ENCODE measurements around the gene BLOC1S4.
A peak's percentile ranks its signal among the peaks of the same experiment; 100 is the strongest.
"Not testable (repeated sequence)": the region's sequence is repeated elsewhere in the genome, so short reads cannot be mapped to it uniquely, and the experiment has no call there.

The BLOC1S4 gene

DNA sequence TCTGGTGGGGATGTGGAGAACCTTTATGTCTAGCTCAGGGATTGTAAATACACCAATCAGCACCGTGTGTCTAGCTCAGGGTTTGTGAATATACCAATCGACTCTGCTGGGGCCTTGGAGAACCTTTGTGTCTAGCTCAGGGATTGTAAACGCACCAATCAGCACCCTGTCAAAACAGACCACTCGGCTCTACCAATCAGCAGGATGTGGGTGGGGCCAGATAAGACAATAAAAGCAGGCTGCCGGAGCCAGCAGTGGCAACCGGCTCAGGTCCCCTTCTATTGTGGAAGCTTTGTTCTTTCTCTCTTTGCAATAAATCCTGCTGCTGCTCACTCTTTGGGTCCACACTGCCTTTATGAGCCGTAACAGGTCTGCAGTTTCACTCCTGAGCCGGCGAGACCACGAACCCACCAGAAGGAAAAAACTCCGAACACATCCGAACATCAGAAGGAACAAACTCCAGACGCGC lies 42.7 kb upstream of the BLOC1S4 start:
- ChIA-PET CTCF (interaction anchor here (0.8 kb wide), 1 partner anchor 17 kb away, joined by 3 read pairs; no protein-coding TSS in a partner anchor), POLR2A (interaction anchor here (0.7 to 5.8 kb wide), 31 partner anchors 9 to 423 kb away, joined by 3 to 79 read pairs (median 5); partner anchors contain the start of genes BLOC1S4, GRPEL1, MAN2B2 and MRFAP1)
- peak; percentile 73 for TF ChIP-seq ELF4 (IDR thresholded peaks at IDR 0.05)
- 0 out of 2 replicates have a peak, but pooled peaks have one; percentile 15 for TF ChIP-seq LEF1 (IDR thresholded peaks at IDR 0.05; ENCODE audit: borderline replicate concordance)
- DNase-seq (ENCODE audit: extremely low spot score), result not testable (repeated sequence)

DNA sequence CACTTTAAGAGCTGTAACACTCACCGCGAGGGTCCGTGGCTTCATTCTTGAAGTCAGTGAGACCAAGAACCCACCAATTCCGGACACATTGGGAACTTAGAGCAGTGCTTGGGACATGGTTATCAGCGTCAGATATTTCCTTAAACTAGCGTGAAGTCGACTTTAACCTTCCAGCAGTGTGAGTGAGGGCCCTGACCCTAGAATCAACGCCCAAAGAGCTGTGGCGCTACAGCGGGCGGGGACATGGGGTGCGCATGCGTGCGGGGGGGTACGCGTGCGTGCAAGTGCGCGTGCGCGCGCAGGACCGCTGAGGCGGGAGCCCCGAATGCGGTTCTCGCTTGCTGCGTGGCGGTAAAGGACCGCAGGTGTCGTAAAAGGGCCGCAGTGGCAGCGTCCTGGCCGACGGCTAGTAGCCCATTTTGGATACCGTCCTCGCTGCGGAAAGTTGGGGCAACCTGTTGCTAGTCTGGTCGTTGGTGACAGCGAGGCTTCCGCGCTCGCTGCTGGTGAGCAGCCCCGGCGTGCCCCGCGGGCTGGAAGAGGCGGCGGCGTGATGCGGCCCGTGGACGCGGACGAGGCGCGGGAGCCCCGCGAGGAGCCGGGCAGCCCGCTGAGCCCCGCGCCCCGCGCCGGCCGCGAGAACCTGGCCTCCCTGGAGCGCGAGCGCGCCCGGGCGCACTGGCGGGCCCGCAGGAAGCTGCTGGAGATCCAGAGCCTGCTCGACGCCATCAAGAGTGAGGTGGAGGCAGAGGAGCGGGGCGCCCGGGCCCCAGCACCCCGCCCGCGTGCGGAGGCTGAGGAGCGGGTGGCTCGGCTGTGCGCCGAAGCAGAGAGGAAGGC lies 42.1 kb upstream of the BLOC1S4 start:
- POLR2A ChIA-PET, result interaction anchor here (0.6 to 5.8 kb wide), 45 partner anchors 10 to 424 kb away, joined by 3 to 79 read pairs (median 4); partner anchors contain the start of genes BLOC1S4, GRPEL1, MAN2B2 and MRFAP1
- DNase-seq (ENCODE audit: extremely low spot score), result peak; percentile 98
- TF ChIP-seq L3MBTL2 (conservative IDR thresholded peaks at IDR 0.05), result peak; percentile 92
- no peak for TF ChIP-seq TARDBP (IDR thresholded peaks at IDR 0.05)
- CTCF ChIA-PET, result interaction anchor here (0.8 to 1.0 kb wide), 3 partner anchors 15 to 28 kb away, joined by 3 to 4 read pairs (median 4); no protein-coding TSS in a partner anchor

DNA sequence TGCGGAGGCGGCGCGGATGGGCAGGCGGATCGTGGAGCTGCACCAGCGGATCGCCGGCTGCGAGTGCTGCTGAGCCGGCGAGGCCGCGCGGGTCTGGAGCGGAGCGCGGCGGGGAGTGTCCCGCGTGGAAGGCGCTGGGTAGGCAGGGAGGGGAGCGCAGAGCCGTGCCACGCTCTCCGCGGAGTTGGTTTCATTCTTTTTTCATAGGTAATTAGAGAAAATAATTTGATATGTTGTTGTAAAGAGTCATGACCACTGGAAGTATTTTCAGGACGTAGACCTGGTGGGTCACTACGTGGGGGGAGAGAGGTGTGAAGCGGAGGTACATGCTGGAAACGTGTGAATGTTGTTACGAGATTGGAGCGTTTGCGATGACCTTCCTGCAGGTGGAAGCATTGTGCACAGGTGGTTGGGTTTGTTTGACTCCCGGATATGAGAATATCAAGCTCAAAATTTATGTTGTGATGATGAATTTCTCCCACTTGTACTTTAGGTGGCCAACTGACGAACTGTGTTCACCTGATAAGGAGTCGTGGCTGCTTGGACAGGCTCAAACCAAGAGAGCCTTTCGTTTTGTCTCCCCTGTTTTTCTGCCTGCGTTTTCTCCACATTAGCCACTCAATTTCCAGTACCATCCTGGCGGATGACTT lies 41.3 kb upstream of the BLOC1S4 start:
- no peak for DNase-seq (ENCODE audit: extremely low spot score)
- ChIA-PET POLR2A (interaction anchor here (0.7 to 5.8 kb wide), 17 partner anchors 9 to 231 kb away, joined by 3 to 79 read pairs (median 5); partner anchors contain the start of genes BLOC1S4, MAN2B2, MRFAP1 and MRFAP1L1), CTCF (interaction anchor here (0.6 to 1.3 kb wide), 7 partner anchors 15 to 435 kb away, joined by 3 to 4 read pairs (median 3); no protein-coding TSS in a partner anchor)
- TF ChIP-seq FOXM1 (IDR thresholded peaks at IDR 0.05; ENCODE audit: borderline replicate concordance) (no peak), L3MBTL2 (conservative IDR thresholded peaks at IDR 0.05) (peak; percentile 78), ARNT (IDR thresholded peaks at IDR 0.05) (no peak), SP1 (IDR thresholded peaks at IDR 0.05) (no peak)

DNA sequence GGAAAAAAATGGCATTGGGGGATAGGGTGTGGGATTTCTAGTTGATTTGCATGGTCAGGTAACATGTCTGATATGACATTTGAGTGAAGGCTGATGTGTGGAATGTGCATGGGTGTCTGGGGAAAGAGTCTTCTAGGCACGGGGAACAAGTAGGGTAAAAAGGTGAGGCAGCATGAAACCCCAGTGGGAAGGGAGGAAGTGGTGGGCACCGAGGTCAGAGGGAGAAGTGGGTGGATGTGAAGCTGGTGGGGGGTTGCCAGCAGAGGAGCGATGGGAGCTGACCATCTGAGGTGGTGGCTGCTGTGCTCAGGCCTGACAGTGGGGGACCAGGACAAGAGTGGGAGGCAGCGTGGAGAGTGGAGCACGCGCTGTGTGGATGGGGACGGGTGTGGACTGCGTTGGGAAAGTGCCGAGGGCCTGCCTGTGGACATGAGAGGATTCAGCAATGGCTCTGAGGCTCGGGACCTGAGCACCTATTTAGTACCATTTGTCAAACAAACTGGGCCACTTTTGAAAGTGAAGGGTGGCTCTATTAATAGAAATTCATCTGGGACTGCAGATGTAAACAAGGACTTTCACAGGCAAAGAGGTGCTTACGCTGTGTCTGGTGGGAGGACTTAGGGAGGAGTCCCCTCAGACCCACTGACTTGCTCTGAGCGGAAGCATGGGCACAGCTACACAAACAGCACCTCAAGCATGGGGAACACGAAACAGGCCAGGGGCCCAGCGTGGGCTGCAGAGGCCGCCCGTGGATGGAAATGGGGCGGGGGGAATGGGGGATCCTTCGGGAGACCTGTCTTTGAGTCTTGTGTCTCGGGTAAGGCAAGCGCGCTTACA lies 39.0 kb upstream of the BLOC1S4 start:
- POLR2A ChIA-PET, result interaction anchor here (1.2 to 5.8 kb wide), 5 partner anchors 12 to 40 kb away, joined by 4 to 79 read pairs (median 17); partner anchors contain the start of genes BLOC1S4, MRFAP1 and MRFAP1L1
- no peak for TF ChIP-seq ARNT (IDR thresholded peaks at IDR 0.05)
- no peak for TF ChIP-seq FOXA1 (IDR thresholded peaks at IDR 0.05)
- TF ChIP-seq SP1 (IDR thresholded peaks at IDR 0.05), result no peak
- TF ChIP-seq TARDBP (IDR thresholded peaks at IDR 0.05), result no peak
- TF ChIP-seq LEF1 (IDR thresholded peaks at IDR 0.05; ENCODE audit: borderline replicate concordance), result no peak
- TF ChIP-seq ELF4 (IDR thresholded peaks at IDR 0.05), result no peak
- TF ChIP-seq CTBP1 (IDR thresholded peaks at IDR 0.05; ENCODE audit: borderline replicate concordance), result no peak
- TF ChIP-seq, protein P1, sequence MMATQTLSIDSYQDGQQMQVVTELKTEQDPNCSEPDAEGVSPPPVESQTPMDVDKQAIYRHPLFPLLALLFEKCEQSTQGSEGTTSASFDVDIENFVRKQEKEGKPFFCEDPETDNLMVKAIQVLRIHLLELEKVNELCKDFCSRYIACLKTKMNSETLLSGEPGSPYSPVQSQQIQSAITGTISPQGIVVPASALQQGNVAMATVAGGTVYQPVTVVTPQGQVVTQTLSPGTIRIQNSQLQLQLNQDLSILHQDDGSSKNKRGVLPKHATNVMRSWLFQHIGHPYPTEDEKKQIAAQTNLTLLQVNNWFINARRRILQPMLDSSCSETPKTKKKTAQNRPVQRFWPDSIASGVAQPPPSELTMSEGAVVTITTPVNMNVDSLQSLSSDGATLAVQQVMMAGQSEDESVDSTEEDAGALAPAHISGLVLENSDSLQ (IDR thresholded peaks at IDR 0.05), result no peak
- TF ChIP-seq ZNF384 (IDR thresholded peaks at IDR 0.05), result no peak
- TF ChIP-seq FOXM1 (IDR thresholded peaks at IDR 0.05; ENCODE audit: borderline replicate concordance), result no peak
- TF ChIP-seq FOXK2 (IDR thresholded peaks at IDR 0.05), result no peak
- TF ChIP-seq SUZ12 (IDR thresholded peaks at IDR 0.05), result no peak
- CTCF ChIA-PET, result interaction anchor here (0.6 to 1.7 kb wide), 3 partner anchors 129 to 346 kb away, joined by 3 to 4 read pairs (median 4); no protein-coding TSS in a partner anchor
- no peak for DNase-seq (ENCODE audit: extremely low spot score)

DNA sequence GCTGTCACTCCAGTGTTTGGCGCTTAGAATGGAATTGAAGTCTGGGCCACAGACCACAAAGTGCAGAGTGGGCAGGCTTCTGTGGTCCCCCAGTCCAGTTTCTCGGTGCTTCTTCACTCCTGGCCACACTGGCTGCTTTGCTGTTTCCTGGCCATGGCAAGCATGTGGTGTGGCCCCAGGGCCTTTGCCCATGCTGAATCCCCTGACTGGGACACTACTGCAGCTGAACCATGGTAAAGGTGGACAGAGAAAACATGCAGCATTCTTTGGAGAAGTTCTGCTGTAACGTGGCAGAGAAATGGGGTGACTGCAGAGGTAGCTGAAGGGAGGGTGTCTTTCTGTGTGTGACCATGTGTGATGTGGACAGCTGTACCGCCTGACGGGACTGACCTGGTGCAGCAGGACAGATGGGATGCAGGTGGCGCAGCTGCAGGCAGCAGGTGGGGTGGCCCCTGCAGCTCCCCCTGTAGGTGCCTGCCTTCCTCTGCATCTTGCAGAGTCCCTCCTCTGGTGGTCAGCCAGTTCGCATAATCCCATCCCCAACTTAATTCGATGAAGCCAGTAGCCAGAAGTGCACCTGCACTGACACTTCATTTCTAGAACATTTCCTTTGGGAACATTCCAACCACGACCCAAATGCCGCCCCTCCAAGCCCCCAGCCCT lies 35.5 kb upstream of the BLOC1S4 start:
- TF ChIP-seq ZNF384 (IDR thresholded peaks at IDR 0.05), result no peak
- TF ChIP-seq, protein P1 (IDR thresholded peaks at IDR 0.05), result no peak
- no peak for TF ChIP-seq FOXM1 (IDR thresholded peaks at IDR 0.05; ENCODE audit: borderline replicate concordance)
- TF ChIP-seq TARDBP (IDR thresholded peaks at IDR 0.05), result no peak
- TF ChIP-seq BHLHE40 (IDR thresholded peaks at IDR 0.05; ENCODE audit: borderline replicate concordance), result no peak
- TF ChIP-seq SUZ12 (IDR thresholded peaks at IDR 0.05), result no peak
- TF ChIP-seq HDGF (IDR thresholded peaks at IDR 0.05; ENCODE audit: borderline replicate concordance), result no peak
- no peak for TF ChIP-seq FOXA1 (IDR thresholded peaks at IDR 0.05)
- no peak for TF ChIP-seq FOXK2 (IDR thresholded peaks at IDR 0.05)
- ChIA-PET POLR2A (interaction anchor here (0.9 to 1.8 kb wide), 3 partner anchors 9 to 106 kb away, joined by 3 to 7 read pairs (median 4); partner anchors contain the start of genes MAN2B2 and MRFAP1), CTCF (interaction anchor here (1.0 to 2.7 kb wide), 4 partner anchors 10 to 131 kb away, joined by 3 to 15 read pairs (median 4); no protein-coding TSS in a partner anchor)
- peak; percentile 52 for DNase-seq (ENCODE audit: extremely low spot score)

DNA sequence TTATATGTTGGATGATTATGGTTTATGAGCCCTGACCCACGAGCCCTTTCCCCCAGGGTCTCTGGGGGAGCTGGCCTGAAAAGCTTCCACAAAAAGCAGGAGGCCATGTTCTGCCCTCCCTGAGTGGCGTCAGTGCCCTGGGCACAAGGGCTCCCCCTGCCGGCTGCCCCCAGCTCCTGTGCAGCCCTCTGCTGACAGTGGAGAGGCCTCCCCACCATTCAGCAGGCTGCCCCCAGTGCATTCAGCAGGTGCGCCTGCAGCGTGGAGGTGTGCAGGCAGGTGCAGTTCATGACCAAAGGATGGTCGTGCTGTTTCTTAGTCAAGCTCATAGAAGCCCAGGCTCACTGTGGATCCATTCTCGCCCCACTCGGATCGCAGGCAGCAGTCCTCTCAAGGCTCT lies 34.8 kb upstream of the BLOC1S4 start:
- TF ChIP-seq BHLHE40 (IDR thresholded peaks at IDR 0.05; ENCODE audit: borderline replicate concordance) (no peak), LEF1 (IDR thresholded peaks at IDR 0.05; ENCODE audit: borderline replicate concordance) (no peak), FOXA1 (IDR thresholded peaks at IDR 0.05) (no peak), ELF4 (IDR thresholded peaks at IDR 0.05) (no peak), SUZ12 (IDR thresholded peaks at IDR 0.05) (no peak), L3MBTL2 (conservative IDR thresholded peaks at IDR 0.05) (no peak), HDGF (IDR thresholded peaks at IDR 0.05; ENCODE audit: borderline replicate concordance) (no peak), TARDBP (IDR thresholded peaks at IDR 0.05) (no peak), ARNT (IDR thresholded peaks at IDR 0.05) (no peak), ZNF384 (IDR thresholded peaks at IDR 0.05) (no peak)
- TF ChIP-seq, protein P1 (IDR thresholded peaks at IDR 0.05), result no peak
- CTCF ChIA-PET, result interaction anchor here (1.0 to 2.7 kb wide), 3 partner anchors 9 to 31 kb away, joined by 3 to 15 read pairs (median 4); no protein-coding TSS in a partner anchor
- POLR2A ChIA-PET, result interaction anchor here (1.0 to 1.8 kb wide), 3 partner anchors 27 to 107 kb away, joined by 4 to 7 read pairs (median 5); partner anchors contain the start of genes MAN2B2 and MRFAP1

More for the DNA sequence above, 34.8 kb upstream of the BLOC1S4 start:
- peak; percentile 46 for DNase-seq (ENCODE audit: extremely low spot score)
